GM19324 (cell line): ENCODE data around the gene DCHS2.

Experiments
- ATAC-seq: cut with Tn5 transposase; IDR thresholded peaks from one replicate; pipeline ENCODE4 v1.9.1; 2021; ENCODE audit warnings: mild to moderate bottlenecking, moderate library complexity; ENCODE audit not compliant: unreplicated experiment, low FRiP score

DCHS2 gene

GRCh38 chr4:154491341-154492271 lies at the start of gene DCHS2:
DCHS2 (minus strand) TSS chr4:154491799; CDS start chr4:154491355, 444 bp downstream.
- ATAC-seq = peak; percentile 74

- no peak for ATAC-seq
Observed at GRCh38 chr4:154534296-154534695, 42.7 kb upstream of the DCHS2 start.

- ATAC-seq = no peak
Observed at GRCh38 chr4:154529728-154530519, 38.3 kb upstream of the DCHS2 start.

- ATAC-seq = no peak
Observed at GRCh38 chr4:154528869-154529268, 37.3 kb upstream of the DCHS2 start.

- ATAC-seq = no peak
Observed at GRCh38 chr4:154527308-154527707, 35.7 kb upstream of the DCHS2 start.

- no peak for ATAC-seq
Observed at GRCh38 chr4:154526151-154526550, 34.6 kb upstream of the DCHS2 start.

GRCh38 chr4:154521607-154522006 lies 30.0 kb upstream of the DCHS2 start:
- ATAC-seq = no peak

GRCh38 chr4:154519214-154519613 lies 27.6 kb upstream of the DCHS2 start:
- no peak for ATAC-seq

- ATAC-seq = no peak
Observed at GRCh38 chr4:154517591-154517990, 26.0 kb upstream of the DCHS2 start.

- no peak for ATAC-seq
Observed at GRCh38 chr4:154516318-154517029, 24.9 kb upstream of the DCHS2 start.

GRCh38 chr4:154511981-154512380 lies 20.4 kb upstream of the DCHS2 start:
- ATAC-seq = no peak

GRCh38 chr4:154511548-154511947 lies 19.9 kb upstream of the DCHS2 start:
- no peak for ATAC-seq

- no peak for ATAC-seq
Observed at GRCh38 chr4:154507156-154507555, 15.6 kb upstream of the DCHS2 start.

GRCh38 chr4:154506253-154506652 lies 14.7 kb upstream of the DCHS2 start:
- ATAC-seq = no peak

- ATAC-seq = no peak
Observed at GRCh38 chr4:154503598-154503997, 12.0 kb upstream of the DCHS2 start.

- no peak for ATAC-seq
Observed at GRCh38 chr4:154502111-154502510, 10.5 kb upstream of the DCHS2 start.

- ATAC-seq = no peak
Observed at GRCh38 chr4:154497889-154498288, 6.3 kb upstream of the DCHS2 start.

- ATAC-seq = no peak
Observed at GRCh38 chr4:154495867-154496266, 4.3 kb upstream of the DCHS2 start.

GRCh38 chr4:154492288-154492687 lies 689 bp upstream of the DCHS2 start:
- no peak for ATAC-seq

GRCh38 chr4:154490583-154491340 lies 837 bp downstream of the DCHS2 start:
- ATAC-seq = peak; percentile 59
